Measurements from ENCODE around the gene SORCS3.

DNA sequence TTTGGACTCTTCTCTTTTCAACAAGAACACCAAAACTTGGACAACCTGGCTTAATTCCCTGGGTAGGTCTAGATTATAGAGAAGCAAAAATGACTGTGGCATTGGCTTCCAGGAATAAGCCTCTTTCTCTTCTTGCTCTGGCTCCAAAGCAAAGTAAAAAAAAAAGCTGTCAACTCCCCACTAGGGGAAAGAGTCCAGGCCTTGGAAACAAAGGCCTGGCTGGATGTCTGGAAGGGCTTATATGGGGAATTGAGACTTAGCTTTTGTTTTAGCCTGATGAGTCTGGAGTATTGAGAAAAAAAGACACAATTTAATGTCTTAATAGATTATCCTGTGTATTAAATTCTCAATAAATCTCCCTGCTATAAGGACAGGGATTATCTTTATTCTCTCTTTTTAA, 300.6 kb downstream of the SORCS3 start:
- TF ChIP-seq, protein P1, sequence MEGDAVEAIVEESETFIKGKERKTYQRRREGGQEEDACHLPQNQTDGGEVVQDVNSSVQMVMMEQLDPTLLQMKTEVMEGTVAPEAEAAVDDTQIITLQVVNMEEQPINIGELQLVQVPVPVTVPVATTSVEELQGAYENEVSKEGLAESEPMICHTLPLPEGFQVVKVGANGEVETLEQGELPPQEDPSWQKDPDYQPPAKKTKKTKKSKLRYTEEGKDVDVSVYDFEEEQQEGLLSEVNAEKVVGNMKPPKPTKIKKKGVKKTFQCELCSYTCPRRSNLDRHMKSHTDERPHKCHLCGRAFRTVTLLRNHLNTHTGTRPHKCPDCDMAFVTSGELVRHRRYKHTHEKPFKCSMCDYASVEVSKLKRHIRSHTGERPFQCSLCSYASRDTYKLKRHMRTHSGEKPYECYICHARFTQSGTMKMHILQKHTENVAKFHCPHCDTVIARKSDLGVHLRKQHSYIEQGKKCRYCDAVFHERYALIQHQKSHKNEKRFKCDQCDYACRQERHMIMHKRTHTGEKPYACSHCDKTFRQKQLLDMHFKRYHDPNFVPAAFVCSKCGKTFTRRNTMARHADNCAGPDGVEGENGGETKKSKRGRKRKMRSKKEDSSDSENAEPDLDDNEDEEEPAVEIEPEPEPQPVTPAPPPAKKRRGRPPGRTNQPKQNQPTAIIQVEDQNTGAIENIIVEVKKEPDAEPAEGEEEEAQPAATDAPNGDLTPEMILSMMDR (IDR thresholded peaks at IDR 0.05) = no peak
- no peak for TF ChIP-seq POLR2A (IDR thresholded peaks at IDR 0.05)
